Keratinocyte (primary cell): Measurements from ENCODE around the gene LSP1. TPM values are rescaled to one million over a fixed set of nuclear protein-coding genes. Genes with fewer than 3 reads are reported as not detected.

Experiments
- DNase-seq: peaks from one replicate; pipeline ENCODE4 v3.0.0-alpha.2; 2011; ENCODE audit warnings: low read depth, missing footprints, low spot score
- FAIRE-seq: peaks from 2 replicates; lab custom pipeline; 2011; peaks lifted over from hg19 to GRCh38; lab: Jason Lieb, UNC
- H2AFZ ChIP-seq: 2 replicates; pipeline ENCODE4 v1.6.0; 2012; ENCODE audit warnings: low read length, control low read depth, inconsistent platforms; ENCODE audit not compliant: control insufficient read depth
- H3K27ac ChIP-seq: 2 replicates; pipeline ENCODE4 v1.5.1; 2011; ENCODE audit warnings: low read length; ENCODE audit not compliant: control insufficient read depth, insufficient read depth
- H3K27me3 ChIP-seq: 3 replicates; pipeline ENCODE4 v1.6.0; 2011; ENCODE audit warnings: low read length; ENCODE audit not compliant: control insufficient read depth, insufficient read depth; ENCODE audit errors: extremely low read depth
- H3K36me3 ChIP-seq, 2 experiments: 2 replicates in 1 of 2; 3 replicates in 1 of 2; pipeline ENCODE4 v1.5.1; 2011; ENCODE audit warnings: low read length in 2 of 2, mild to moderate bottlenecking in 1 of 2; ENCODE audit not compliant: control insufficient read depth in 2 of 2, insufficient read depth in 2 of 2; ENCODE audit errors: extremely low read depth in 1 of 2
- H3K4me1 ChIP-seq: 3 replicates; pipeline ENCODE4 v1.5.1; 2011; ENCODE audit warnings: low read length; ENCODE audit not compliant: control insufficient read depth, insufficient read depth; ENCODE audit errors: extremely low read depth
- H3K4me2 ChIP-seq: 3 replicates; pipeline ENCODE4 v1.6.0; 2011; ENCODE audit warnings: low read depth, low read length; ENCODE audit not compliant: control insufficient read depth, insufficient read depth; ENCODE audit errors: extremely low read depth
- H3K4me3 ChIP-seq, 3 experiments: fragments of 200-600 bp in 1 of 3; sonication (generic) in 1 of 3; 2 replicates in 2 of 3; 3 replicates in 1 of 3; pipeline ENCODE4 v1.5.1; 2011 to 2016; ENCODE audit warnings: low read length in 3 of 3, mild to moderate bottlenecking in 3 of 3, control low read depth in 2 of 3, inconsistent platforms in 1 of 3, low read depth in 1 of 3, mixed read lengths in 1 of 3, mixed run types in 1 of 3, moderate library complexity in 1 of 3; ENCODE audit not compliant: control insufficient read depth in 2 of 3, insufficient read depth in 2 of 3; ENCODE audit errors: extremely low read depth in 1 of 3
- H3K79me2 ChIP-seq: 2 replicates; pipeline ENCODE4 v1.6.0; 2012; ENCODE audit warnings: low read length; ENCODE audit not compliant: control insufficient read depth, insufficient read depth
- H3K9ac ChIP-seq: 3 replicates; pipeline ENCODE4 v1.6.0; 2011; ENCODE audit warnings: low read length; ENCODE audit not compliant: control insufficient read depth, insufficient read depth; ENCODE audit errors: extremely low read depth
- H3K9me1 ChIP-seq: 3 replicates; pipeline ENCODE4 v1.6.0; 2011; ENCODE audit warnings: low read length; ENCODE audit not compliant: control insufficient read depth, insufficient read depth; ENCODE audit errors: extremely low read depth
- H3K9me3 ChIP-seq: 2 replicates; pipeline ENCODE4 v1.5.1; 2012; ENCODE audit warnings: low read depth, low read length; ENCODE audit not compliant: control insufficient read depth
- H4K20me1 ChIP-seq: 3 replicates; pipeline ENCODE4 v1.6.0; 2011; ENCODE audit warnings: low read length; ENCODE audit not compliant: control insufficient read depth, insufficient read depth; ENCODE audit errors: extremely low read depth
- EZH2 ChIP-seq: IDR thresholded peaks from one replicate; pipeline ENCODE4 v1.6.1; 2012; ENCODE audit warnings: inconsistent platforms, mild to moderate bottlenecking, low read length, moderate library complexity
- dilution Hi-C: fragments of 300-500 bp; cut with MboI; formaldehyde crosslinking; loops from one replicate; pipeline ENCODE4 v1.7.0; 2020; ENCODE audit warnings: low sequenced_read_pairs; ENCODE audit not compliant: extremely low pct_ligation_motif_present
- polyA plus RNA-seq, 5 experiments: library from polyadenylated mRNA; depleted of rRNA in 3 of 5; stranded (reverse) in 3 of 5; stranded (forward) in 1 of 5; unstranded in 1 of 5; fragments of >200 nt; gene quantifications; 1 replicate in 1 of 5; 2 replicates in 3 of 5; 3 replicates in 1 of 5; pipeline versions ENCODE4 v1.2.1 to v1.2.3, GENCODE V29; 2011 to 2012; ENCODE audit warnings: missing spikeins in 2 of 5, low read depth in 1 of 5, low replicate concordance in 1 of 5
- TF ChIP-seq, protein P1 (sequence below), 3 experiments: IDR thresholded peaks in 1 of 3; conservative IDR thresholded peaks in 1 of 3; optimal IDR thresholded peaks in 1 of 3; 2 replicates in 2 of 3; 3 replicates in 1 of 3; pipeline versions ENCODE3 to v1.5.1; 2011; ENCODE audit warnings: low read length in 3 of 3, mild to moderate bottlenecking in 3 of 3, moderate library complexity in 2 of 3, control low read depth in 1 of 3, inconsistent platforms in 1 of 3; ENCODE audit not compliant: insufficient read depth in 2 of 3; ENCODE audit errors: extremely low read depth in 1 of 3

The LSP1 gene
- polyA plus RNA-seq, 1 donor (not counting 4 experiments of a cell fraction or from before 2014, with no cell fraction given), result 0.94 TPM

GRCh38 chr11:1848640-1849430 lies 4.0 kb upstream of the LSP1 start:
- H3K4me3 ChIP-seq, result no peak overlapping the region
- no peak overlapping the region for H3K4me2 ChIP-seq
- H4K20me1 ChIP-seq, result no peaks in the 10 kb centered on the region
- TF ChIP-seq EZH2, result no peak
- TF ChIP-seq, protein P1, sequence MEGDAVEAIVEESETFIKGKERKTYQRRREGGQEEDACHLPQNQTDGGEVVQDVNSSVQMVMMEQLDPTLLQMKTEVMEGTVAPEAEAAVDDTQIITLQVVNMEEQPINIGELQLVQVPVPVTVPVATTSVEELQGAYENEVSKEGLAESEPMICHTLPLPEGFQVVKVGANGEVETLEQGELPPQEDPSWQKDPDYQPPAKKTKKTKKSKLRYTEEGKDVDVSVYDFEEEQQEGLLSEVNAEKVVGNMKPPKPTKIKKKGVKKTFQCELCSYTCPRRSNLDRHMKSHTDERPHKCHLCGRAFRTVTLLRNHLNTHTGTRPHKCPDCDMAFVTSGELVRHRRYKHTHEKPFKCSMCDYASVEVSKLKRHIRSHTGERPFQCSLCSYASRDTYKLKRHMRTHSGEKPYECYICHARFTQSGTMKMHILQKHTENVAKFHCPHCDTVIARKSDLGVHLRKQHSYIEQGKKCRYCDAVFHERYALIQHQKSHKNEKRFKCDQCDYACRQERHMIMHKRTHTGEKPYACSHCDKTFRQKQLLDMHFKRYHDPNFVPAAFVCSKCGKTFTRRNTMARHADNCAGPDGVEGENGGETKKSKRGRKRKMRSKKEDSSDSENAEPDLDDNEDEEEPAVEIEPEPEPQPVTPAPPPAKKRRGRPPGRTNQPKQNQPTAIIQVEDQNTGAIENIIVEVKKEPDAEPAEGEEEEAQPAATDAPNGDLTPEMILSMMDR (optimal IDR thresholded peaks at IDR 0.05 in 1 of 3, IDR thresholded peaks at IDR 0.05 in 1 of 3, conservative IDR thresholded peaks at IDR 0.05 in 1 of 3; ENCODE audit: extremely low read depth in 1 of 3, insufficient read depth in 2 of 3, low read length in 3 of 3), result no peak
- H2AFZ ChIP-seq, result no peak overlapping the region
- H3K27me3 ChIP-seq, result peaks cover 5% of the 10 kb centered on the region
- H3K9ac ChIP-seq, result no peak overlapping the region
- H3K36me3 ChIP-seq, result no peaks in the 10 kb centered on the region
- FAIRE-seq, result no peak
- H3K9me3 ChIP-seq, result no peaks in the 10 kb centered on the region
- H3K79me2 ChIP-seq, result no peaks in the 10 kb centered on the region
- no peak overlapping the region for H3K27ac ChIP-seq
- no peaks in the 10 kb centered on the region for H3K9me1 ChIP-seq
- no peak for DNase-seq
- dilution Hi-C loops, result no loop called here
- peaks cover 11% of the 10 kb centered on the region for H3K4me1 ChIP-seq

- FAIRE-seq (no peak), DNase-seq (no peak)
- dilution Hi-C loops, result no loop called here
- peaks cover 5% of the 10 kb centered on the region for H3K27me3 ChIP-seq
- H3K36me3 ChIP-seq, result no peaks in the 10 kb centered on the region
- H3K4me1 ChIP-seq, result no peaks in the 10 kb centered on the region
- no peak for TF ChIP-seq EZH2
- TF ChIP-seq, protein P1 (optimal IDR thresholded peaks at IDR 0.05 in 1 of 3, IDR thresholded peaks at IDR 0.05 in 1 of 3, conservative IDR thresholded peaks at IDR 0.05 in 1 of 3; ENCODE audit: extremely low read depth in 1 of 3, insufficient read depth in 2 of 3, low read length in 3 of 3), result no peak
- no peak overlapping the region for H3K9ac ChIP-seq
- H3K4me3 ChIP-seq, result no peak overlapping the region
- no peak overlapping the region for H3K4me2 ChIP-seq
- no peak overlapping the region for H3K27ac ChIP-seq
- H3K9me1 ChIP-seq, result no peaks in the 10 kb centered on the region
- H4K20me1 ChIP-seq, result no peaks in the 10 kb centered on the region
- H2AFZ ChIP-seq, result no peak overlapping the region
- H3K79me2 ChIP-seq, result no peaks in the 10 kb centered on the region
- H3K9me3 ChIP-seq, result no peaks in the 10 kb centered on the region
These were observed 1.3 kb upstream of the LSP1 start for GRCh38 chr11:1851468-1852180.
